IMR-90 (cell line): ENCODE measurements around the gene TBC1D22A. TPM values are rescaled to one million over a fixed set of nuclear protein-coding genes. Genes with fewer than 3 reads are reported as not detected.

Source experiments
- ATAC-seq: fragments of 200-7000 bp; cut with Tn5 transposase; 2 replicates; pipeline ENCODE4 v1.9.1; 2020; ENCODE audit warnings: low read depth, mild to moderate bottlenecking, moderate library complexity
- BruUV-seq: library from RNA; stranded (reverse); fragments of 400-500 nt; replicated peaks from 2 replicates; lab custom pipeline; 2021; lab: Mats Ljungman, UMichigan
- CTCF ChIA-PET: fragments of 300-600 bp; formaldehyde crosslinking; extraction: SDS; loops from one replicate; lab custom pipeline; 2021; ENCODE audit warnings: antibody characterized with exemption; lab: Yijun Ruan, JAX
- POLR2A ChIA-PET: fragments of 300-600 bp; sonication (Branson Sonifier 250); formaldehyde crosslinking; loops from one replicate; lab custom pipeline; 2022; ENCODE audit warnings: antibody characterized with exemption; ENCODE audit not compliant: unreplicated experiment; lab: Charles Lee
- DNase-seq: peaks from one replicate; pipeline ENCODE4 v3.0.0; 2013
- H2AFZ ChIP-seq: replicated peaks from 2 replicates; pipeline ENCODE3; 2013; ENCODE audit warnings: low read length, mild to moderate bottlenecking; ENCODE audit not compliant: poor library complexity
- H2AK5ac ChIP-seq: 2 replicates; pipeline ENCODE4 v1.6.1; 2013; ENCODE audit warnings: low read depth, low read length, inconsistent platforms
- H2AK9ac ChIP-seq: replicated peaks from 2 replicates; pipeline ENCODE3; 2013; ENCODE audit warnings: mild to moderate bottlenecking, low read depth, low read length, moderate library complexity; ENCODE audit not compliant: poor library complexity
- H2BK120ac ChIP-seq: 2 replicates; pipeline ENCODE4 v1.6.1; 2013; ENCODE audit warnings: low read depth, low read length, inconsistent platforms
- H2BK15ac ChIP-seq: 3 replicates; pipeline ENCODE4 v1.6.1; 2013; ENCODE audit warnings: low read depth, low read length, inconsistent platforms
- H2BK20ac ChIP-seq: 2 replicates; pipeline ENCODE4 v1.6.1; 2013; ENCODE audit warnings: low read depth, mild to moderate bottlenecking, inconsistent platforms, low read length, moderate library complexity
- H2BK5ac ChIP-seq: 2 replicates; pipeline ENCODE4 v1.6.1; 2013; ENCODE audit warnings: mild to moderate bottlenecking, low read depth, low read length, inconsistent platforms; ENCODE audit not compliant: poor library complexity, severe bottlenecking
- H3K14ac ChIP-seq: replicated peaks from 2 replicates; pipeline ENCODE4 v1.6.1; 2013; ENCODE audit warnings: low read depth, low read length, inconsistent platforms
- H3K18ac ChIP-seq: 2 replicates; pipeline ENCODE4 v1.6.1; 2013; ENCODE audit warnings: low read depth, low read length, control low read depth
- H3K23ac ChIP-seq: 2 replicates; pipeline ENCODE4 v1.6.1; 2013; ENCODE audit warnings: low read depth, low read length, inconsistent platforms
- H3K27ac ChIP-seq: 2 replicates; pipeline ENCODE4 v1.5.1; 2013; ENCODE audit warnings: mild to moderate bottlenecking, control low read depth, low read length; ENCODE audit not compliant: insufficient read depth
- H3K27me3 ChIP-seq: 2 replicates; pipeline ENCODE4 v1.6.1; 2013; ENCODE audit warnings: low read length; ENCODE audit not compliant: control insufficient read depth, insufficient read depth
- H3K36me3 ChIP-seq: 2 replicates; pipeline ENCODE4 v1.6.1; 2013; ENCODE audit warnings: low read length, mixed read lengths; ENCODE audit not compliant: control insufficient read depth, insufficient read depth
- H3K4ac ChIP-seq: 2 replicates; pipeline ENCODE4 v1.6.1; 2013; ENCODE audit warnings: low read depth, low read length, inconsistent platforms
- H3K4me1 ChIP-seq: 2 replicates; pipeline ENCODE4 v1.6.1; 2013; ENCODE audit warnings: low read length, mixed read lengths; ENCODE audit not compliant: control insufficient read depth, insufficient read depth
- H3K4me2 ChIP-seq: 2 replicates; pipeline ENCODE4 v1.6.1; 2013; ENCODE audit warnings: low read depth, mild to moderate bottlenecking, control low read depth, low read length, moderate library complexity
- H3K4me3 ChIP-seq: 2 replicates; pipeline ENCODE4 v1.5.1; 2013; ENCODE audit warnings: low read depth, mild to moderate bottlenecking, control low read depth, low read length, moderate library complexity; ENCODE audit not compliant: insufficient read depth
- H3K56ac ChIP-seq: 2 replicates; pipeline ENCODE4 v1.6.1; 2013; ENCODE audit warnings: low read length, inconsistent platforms; ENCODE audit not compliant: insufficient read depth; ENCODE audit errors: extremely low read depth
- H3K79me1 ChIP-seq, 2 experiments: 2 replicates each; pipeline ENCODE4 v1.6.1; 2013; ENCODE audit warnings: low read length in 2 of 2, inconsistent platforms in 1 of 2, low read depth in 1 of 2
- H3K9ac ChIP-seq: 2 replicates; pipeline ENCODE4 v1.6.1; 2013; ENCODE audit warnings: low read depth, low read length, control low read depth
- H3K9me1 ChIP-seq: 2 replicates; pipeline ENCODE4 v1.6.1; 2013; ENCODE audit warnings: low read length, inconsistent platforms; ENCODE audit not compliant: insufficient read depth
- H3K9me3 ChIP-seq: 2 replicates; pipeline ENCODE4 v1.6.1; 2013; ENCODE audit warnings: low read length; ENCODE audit not compliant: control insufficient read depth, insufficient read depth
- H4K20me1 ChIP-seq: 2 replicates; pipeline ENCODE4 v1.6.1; 2013; ENCODE audit warnings: low read length, inconsistent platforms; ENCODE audit not compliant: insufficient read depth
- H4K5ac ChIP-seq: 2 replicates; pipeline ENCODE4 v1.6.1; 2013; ENCODE audit warnings: mild to moderate bottlenecking, low read depth, low read length, control low read depth
- H4K8ac ChIP-seq, 2 experiments: 2 replicates each; pipeline ENCODE4 v1.6.1; 2013; ENCODE audit warnings: low read depth in 2 of 2, low read length in 2 of 2, control low read depth in 1 of 2, inconsistent platforms in 1 of 2
- H4K91ac ChIP-seq: 2 replicates; pipeline ENCODE4 v1.6.1; 2013; ENCODE audit warnings: low read depth, low read length, inconsistent platforms; ENCODE audit not compliant: insufficient read depth
- BHLHE40 ChIP-seq: fragments of 150-350 bp; IDR thresholded peaks from 2 replicates; pipeline ENCODE4 v1.6.1; 2016; ENCODE audit warnings: mild to moderate bottlenecking, low read depth, low read length
- CHD1 ChIP-seq: IDR thresholded peaks from 2 replicates; pipeline ENCODE4 v1.6.1; 2012; ENCODE audit warnings: low read depth, low read length, improper control_type of control experiment
- CTCF ChIP-seq: conservative IDR thresholded peaks from 2 replicates; pipeline ENCODE4 v1.5.1; 2012; ENCODE audit warnings: mild to moderate bottlenecking, low read depth, low read length, improper control_type of control experiment
- ELK1 ChIP-seq: fragments of 150-350 bp; IDR thresholded peaks from 2 replicates; pipeline ENCODE4 v1.6.1; 2016; ENCODE audit warnings: low read depth, mild to moderate bottlenecking, low read length, moderate library complexity, borderline replicate concordance
- FOS ChIP-seq: fragments of 150-350 bp; IDR thresholded peaks from 2 replicates; pipeline ENCODE4 v1.6.1; 2016; ENCODE audit warnings: low read depth, low read length
- MAFK ChIP-seq: IDR thresholded peaks from 2 replicates; pipeline ENCODE4 v1.6.1; 2012; ENCODE audit warnings: low read depth, low read length, improper control_type of control experiment
- MAZ ChIP-seq: IDR thresholded peaks from 2 replicates; pipeline ENCODE4 v1.6.1; 2012; ENCODE audit warnings: low read depth, mild to moderate bottlenecking, low read length, improper control_type of control experiment, moderate library complexity, borderline replicate concordance
- MXI1 ChIP-seq: IDR thresholded peaks from 2 replicates; pipeline ENCODE4 v1.6.1; 2012; ENCODE audit warnings: low read depth, mild to moderate bottlenecking, low read length, moderate library complexity, borderline replicate concordance
- NFE2L2 ChIP-seq: fragments of 150-350 bp; IDR thresholded peaks from 2 replicates; pipeline ENCODE4 v1.6.1; 2016; ENCODE audit warnings: low read depth, mild to moderate bottlenecking, low read length
- RAD21 ChIP-seq: IDR thresholded peaks from 2 replicates; pipeline ENCODE4 v1.6.1; 2012; ENCODE audit warnings: low read length, improper control_type of control experiment
- RFX5 ChIP-seq: IDR thresholded peaks from 2 replicates; pipeline ENCODE4 v1.8.0; 2012; ENCODE audit warnings: low read depth, mild to moderate bottlenecking, low read length, moderate library complexity
- SMC3 ChIP-seq: fragments of 150-350 bp; IDR thresholded peaks from 2 replicates; pipeline ENCODE4 v1.6.1; 2016; ENCODE audit warnings: low read depth, mild to moderate bottlenecking, antibody characterized with exemption, low read length, moderate library complexity
- USF2 ChIP-seq: fragments of 150-350 bp; IDR thresholded peaks from 2 replicates; pipeline ENCODE4 v1.6.1; 2017; ENCODE audit warnings: mild to moderate bottlenecking, antibody characterized with exemption, low read length, low read depth
- WGBS, 2 experiments: methylation state at CpG; one replicate each; pipeline versions ENCODE4 v1.1.5 to v1.1.7; 2013; ENCODE audit warnings: missing lambda C conversion rate in 2 of 2; ENCODE audit not compliant: insufficient read length in 1 of 2; ENCODE audit errors: extremely low coverage in 2 of 2; 5-methylcytosine and 5-hydroxymethylcytosine counted together
- dilution Hi-C: fragments of 300-500 bp; cut with HindIII; formaldehyde crosslinking; loops from one replicate; pipeline ENCODE4 v1.14.3; 2018; ENCODE audit warnings: low sequenced_read_pairs; ENCODE audit not compliant: unreplicated experiment
- in situ Hi-C: fragments of 300-500 bp; cut with MboI; formaldehyde crosslinking; loops from 3 replicates; pipeline ENCODE4 v1.14.3; 2019; ENCODE audit warnings: low sequenced_read_pairs, inconsistent platforms, mixed read lengths
- intact Hi-C: fragments of 100-400 bp; cut with micrococcal nuclease; formaldehyde crosslinking; loops from 2 replicates; pipeline ENCODE4 v1.10.0; 2022
- polyA plus RNA-seq, 3 experiments: library from polyadenylated mRNA; depleted of rRNA; stranded (reverse); fragments of >200 nt; gene quantifications; 2 replicates each; pipeline ENCODE4 v1.2.3, GENCODE V29; 2012; ENCODE audit warnings: low replicate concordance in 1 of 3
- total RNA-seq: library from RNA; depleted of rRNA; stranded (reverse); fragments of >200 nt; gene quantifications from 2 replicates; pipeline ENCODE4 v1.2.3, GENCODE V29; 2012

The TBC1D22A gene
- total and polyA plus RNA-seq, 2 of the 4 experiments (the other 2 are of a cell fraction) = 9.0 to 16.7 TPM

GRCh38 chr22:47112582-47112965 is 350.1 kb downstream of the TBC1D22A start:
- in situ Hi-C loops (no loop called here), intact Hi-C loops (no loop called here), dilution Hi-C loops (no loop called here)
- no TSS peak for BruUV-seq
- ChIA-PET CTCF (no interaction called here), POLR2A (no interaction called here)
- TF ChIP-seq RFX5 (no peak), BHLHE40 (no peak), CTCF (no peak), NFE2L2 (no peak), CHD1 (no peak), RAD21 (no peak), MAZ (no peak), MXI1 (no peak), USF2 (no peak), SMC3 (no peak), FOS (no peak), ELK1 (no peak), MAFK (no peak)
- ATAC-seq (no peak), DNase-seq (no peak)
- Histone ChIP-seq H3K4me1 (peaks cover 16% of the 10 kb centered on the region), H3K4ac (no peak overlapping the region), H2BK120ac (no peak overlapping the region), H2BK15ac (no peak overlapping the region), H4K8ac (no peak overlapping the region), H3K27me3 (no peaks in the 10 kb centered on the region), H2BK20ac (no peak overlapping the region), H4K20me1 (no peaks in the 10 kb centered on the region; the same call in 1 of the 2 replicates), H3K56ac (no peak overlapping the region), H3K4me3 (no peak overlapping the region), H3K79me1 (0 out of 4 replicates have a peak, but pooled peaks cover 0 to 6% of the 10 kb centered on the region in 2 experiments), H2AK5ac (no peak overlapping the region), H3K9me1 (peaks cover 14% of the 10 kb centered on the region), H2AK9ac (no peak overlapping the region), H3K14ac (no peak overlapping the region), H3K27ac (no peak overlapping the region), H4K91ac (no peak overlapping the region), H3K4me2 (no peak overlapping the region), H2AFZ (peak overlapping the region; percentile 24), H3K9me3 (no peaks in the 10 kb centered on the region), H3K9ac (no peak overlapping the region), H3K23ac (no peak overlapping the region), H3K36me3 (peaks cover 2% of the 10 kb centered on the region; the same call in 1 of the 2 replicates), H3K18ac (no peak overlapping the region), H4K5ac (no peak overlapping the region), H2BK5ac (no peak overlapping the region)
- no CpG with 5 or more reads among the region's 13 CpGs for WGBS, 2 experiments
